Globus pallidus (tissue), 1 donor: ENCODE measurements around the gene TCP11.

Experiments used
- DNase-seq: peaks from one replicate; pipeline ENCODE4 v3.0.0-alpha.2; 2015; ENCODE audit warnings: low spot score

TCP11 gene

DNA sequence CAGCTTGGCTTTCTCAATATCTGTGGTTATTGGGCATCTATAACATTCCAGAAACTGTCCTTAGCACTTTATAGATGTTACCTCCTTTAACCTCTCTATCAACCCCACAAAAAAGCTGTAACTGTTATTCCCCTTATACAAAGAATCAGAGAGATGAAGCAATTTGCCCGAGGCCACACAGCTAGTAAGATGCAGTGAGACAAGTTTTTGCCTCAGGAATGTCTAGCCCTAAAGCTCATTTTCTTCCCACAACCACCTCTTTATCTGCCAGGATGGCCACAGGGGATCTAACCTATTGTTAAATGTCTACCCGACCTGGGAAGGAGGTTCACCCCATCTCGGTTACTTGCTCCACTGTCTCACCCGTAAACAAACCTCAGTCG lies 31.9 kb upstream of the TCP11 start:
- DNase-seq, result no peak

DNA sequence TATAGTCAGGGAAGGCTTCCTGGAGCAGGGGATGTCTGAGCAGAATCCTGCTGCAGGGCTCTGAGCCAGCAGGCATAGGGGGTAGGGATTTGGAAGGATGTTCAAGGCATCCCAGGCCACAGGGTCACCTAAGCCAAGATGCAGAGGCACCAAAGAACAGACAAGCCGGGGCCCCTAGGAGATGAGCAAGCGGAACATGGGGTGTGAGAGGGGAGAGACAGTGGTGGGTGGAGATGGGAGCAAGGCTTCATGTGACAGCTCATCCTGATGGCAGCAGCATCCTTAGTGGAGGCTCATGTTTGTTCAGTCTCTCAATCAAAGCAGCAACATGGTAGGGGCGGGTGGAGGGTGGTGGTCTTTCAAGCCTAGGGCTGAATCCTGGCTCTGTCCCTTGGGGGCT lies 29.8 kb upstream of the TCP11 start:
- DNase-seq, result no peak

- no peak for DNase-seq
Measured at GRCh38 chr6:35170166-35170565, 29.0 kb upstream of the TCP11 start.

DNA sequence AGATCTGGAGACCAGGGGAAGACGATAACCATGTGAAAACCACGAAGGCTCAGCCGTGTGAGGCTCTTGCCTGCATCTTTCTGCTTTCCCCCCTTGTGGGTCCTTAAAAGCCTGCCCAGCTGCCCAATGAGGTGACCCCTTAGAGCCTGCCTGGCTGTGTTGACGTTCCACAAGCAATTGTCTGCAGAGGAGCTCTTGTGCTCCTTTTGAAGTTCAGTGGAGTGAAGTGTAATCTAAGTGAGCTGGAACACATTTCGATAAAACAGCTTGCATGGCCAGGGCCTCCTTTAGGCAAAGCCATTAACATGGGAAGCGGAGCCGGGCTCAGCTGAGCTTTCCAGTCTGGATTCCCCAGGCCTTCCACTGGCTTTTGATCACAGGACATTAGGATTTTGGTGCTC lies 27.3 kb upstream of the TCP11 start:
- no peak for DNase-seq

- no peak for DNase-seq
Measured at GRCh38 chr6:35167505-35167904, 26.4 kb upstream of the TCP11 start.

- no peak for DNase-seq
Measured at GRCh38 chr6:35166520-35166919, 25.4 kb upstream of the TCP11 start.

DNA sequence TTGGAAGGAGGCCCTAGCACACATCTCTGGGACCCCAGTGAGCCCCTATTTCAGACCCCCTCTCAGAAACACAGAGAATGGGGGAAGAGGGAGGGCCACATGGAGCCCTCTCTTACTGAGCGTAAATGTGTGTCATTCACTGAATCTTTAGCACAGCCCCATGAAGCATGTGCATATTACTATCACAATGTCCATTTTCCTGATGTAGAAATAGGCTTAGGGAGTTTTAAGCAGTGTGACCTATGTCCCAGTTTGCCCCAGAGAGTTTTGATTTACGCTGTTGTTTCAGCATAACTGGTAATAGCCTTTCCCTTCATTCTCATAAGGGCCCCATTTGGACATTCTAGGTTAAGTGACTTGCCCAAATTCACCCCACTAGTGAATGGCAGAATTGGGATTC lies 25.0 kb upstream of the TCP11 start:
- no peak for DNase-seq

GRCh38 chr6:35165630-35166071 lies 24.5 kb upstream of the TCP11 start:
- DNase-seq, result no peak

DNA sequence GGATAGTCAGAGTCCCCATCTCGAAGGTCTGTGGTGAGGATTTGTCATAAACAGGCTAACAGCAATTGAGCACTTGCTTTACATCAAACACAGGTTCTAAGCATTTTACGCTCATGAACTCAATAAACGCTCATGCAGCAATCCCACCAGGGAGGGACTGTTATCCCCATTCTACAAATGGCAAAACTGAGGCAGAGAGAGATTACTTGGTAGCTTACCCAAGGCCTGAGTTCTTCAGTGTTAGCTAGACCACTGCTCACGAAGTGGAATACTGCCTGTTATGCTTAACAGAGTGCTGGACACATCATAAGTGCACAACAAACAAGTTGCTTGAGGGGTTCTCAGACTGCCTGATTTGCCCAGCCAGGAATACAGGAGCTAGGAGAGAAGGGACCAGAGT lies 23.7 kb upstream of the TCP11 start:
- DNase-seq, result no peak

DNA sequence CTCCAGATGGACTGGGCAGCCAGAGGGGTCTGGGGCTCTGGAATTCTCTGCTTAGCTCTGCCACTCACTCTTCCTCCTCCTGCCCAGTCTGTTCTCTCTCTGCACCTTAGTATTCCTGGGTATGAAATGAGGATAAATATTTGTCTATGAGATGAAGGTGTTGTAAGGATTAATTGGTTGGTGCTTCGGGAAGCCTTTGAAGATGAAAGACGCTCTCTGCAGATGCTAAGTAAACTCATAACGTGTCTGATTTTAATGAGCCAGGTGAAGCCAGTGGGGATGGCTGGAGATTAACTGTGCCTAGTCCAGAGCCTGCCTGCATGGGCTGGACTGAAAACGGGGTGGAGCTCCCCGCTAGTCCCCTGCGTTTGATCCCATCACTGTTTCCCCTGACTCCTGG lies 23.1 kb upstream of the TCP11 start:
- no peak for DNase-seq

DNA sequence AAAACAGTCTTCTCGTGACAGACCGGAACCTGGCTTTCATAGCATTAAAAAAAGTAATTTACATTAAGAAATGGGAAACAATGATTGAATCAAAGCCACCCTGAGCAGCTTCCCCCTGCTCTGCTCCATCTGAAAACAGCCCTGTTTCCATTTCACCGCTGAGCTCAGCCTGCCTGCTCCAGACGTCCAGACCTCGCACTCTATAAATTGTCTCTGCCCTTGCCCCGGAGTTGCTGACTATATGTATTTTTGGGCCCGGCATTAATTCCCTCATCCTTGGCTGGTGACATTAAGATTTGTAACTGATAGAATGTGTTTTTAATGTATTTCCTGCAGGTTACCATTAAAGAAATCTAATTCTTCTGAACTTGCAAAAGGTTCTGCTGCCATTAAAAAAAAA lies 22.7 kb upstream of the TCP11 start:
- DNase-seq, result no peak

GRCh38 chr6:35161776-35162607 lies 20.9 kb upstream of the TCP11 start:
- DNase-seq, result no peak

DNA sequence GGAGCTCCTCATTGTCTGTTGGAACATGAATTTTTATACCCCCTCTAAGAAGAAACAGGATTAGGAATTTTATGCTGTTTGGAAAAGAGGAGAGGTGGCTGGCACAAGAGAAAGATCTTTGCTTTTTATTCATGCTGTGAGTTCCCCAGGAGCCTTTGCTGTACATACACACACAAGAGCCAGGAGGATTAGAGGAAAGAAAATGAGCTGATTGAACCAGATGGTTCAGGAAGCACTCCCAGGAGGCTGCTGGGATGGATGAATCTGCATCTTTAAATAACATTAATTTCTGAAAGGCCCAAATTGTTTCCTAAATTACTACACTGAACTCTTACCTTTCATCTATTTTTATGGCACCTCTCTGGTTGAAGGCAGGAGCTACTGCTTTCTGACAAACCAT lies 20.1 kb upstream of the TCP11 start:
- no peak for DNase-seq

DNA sequence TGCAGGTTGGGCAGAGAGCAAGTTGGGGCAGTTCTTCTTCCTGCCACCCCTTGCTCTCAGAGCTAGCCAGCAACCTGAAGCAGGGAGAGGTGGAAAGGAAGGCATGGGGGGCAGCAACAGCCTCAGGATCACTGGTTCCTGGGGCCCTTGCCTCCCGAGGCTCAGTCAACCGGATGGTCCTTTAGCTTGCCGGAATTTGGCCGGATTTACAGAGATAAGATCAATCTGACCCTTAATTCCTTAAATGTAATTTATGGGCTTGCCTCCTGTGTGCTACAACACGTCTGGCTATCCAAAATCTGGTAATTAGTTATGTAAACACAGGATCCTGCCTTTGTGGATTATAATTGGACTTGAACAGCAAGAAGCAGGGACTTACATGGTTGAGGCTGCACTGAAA lies 19.5 kb upstream of the TCP11 start:
- DNase-seq, result no peak

DNA sequence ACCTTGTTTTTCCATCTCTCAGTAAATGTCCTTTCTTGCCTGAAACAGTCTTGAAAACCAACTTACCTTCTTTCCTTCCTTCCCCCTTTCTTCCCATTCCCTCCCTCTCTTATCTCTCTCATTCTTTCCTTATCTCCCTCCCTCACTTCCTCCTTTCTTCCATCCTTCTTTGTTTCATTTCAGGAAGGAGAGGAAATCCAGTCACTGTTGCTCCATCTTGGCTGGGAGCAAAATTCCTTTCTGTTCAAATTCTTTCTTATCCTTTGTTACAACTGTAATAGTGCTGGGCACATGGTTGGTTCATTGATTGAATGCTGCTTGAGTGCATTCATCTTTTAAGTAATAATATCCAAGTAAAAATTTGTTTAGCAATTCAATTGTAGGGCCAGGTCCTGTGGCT lies 17.4 kb upstream of the TCP11 start:
- no peak for DNase-seq

DNA sequence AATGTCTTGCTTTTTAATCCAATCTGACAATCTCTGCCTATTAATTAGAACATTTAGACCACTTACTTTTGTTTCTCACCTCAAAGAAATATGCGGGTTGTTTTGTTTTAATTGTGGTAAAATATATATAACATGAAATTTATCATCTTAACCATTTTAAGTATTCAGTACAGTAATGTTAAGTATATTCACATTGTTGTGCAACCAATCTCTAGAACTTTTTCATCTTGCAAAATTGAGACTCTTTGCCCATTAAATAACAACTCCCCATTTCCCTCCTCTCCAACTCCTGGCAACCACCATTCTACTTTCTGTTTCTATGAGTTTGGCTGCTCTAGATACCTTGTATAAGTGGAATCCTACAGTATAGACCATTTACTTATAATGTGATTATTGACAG lies 13.8 kb upstream of the TCP11 start:
- no peak for DNase-seq

GRCh38 chr6:35154262-35154661 lies 13.1 kb upstream of the TCP11 start:
- no peak for DNase-seq

DNA sequence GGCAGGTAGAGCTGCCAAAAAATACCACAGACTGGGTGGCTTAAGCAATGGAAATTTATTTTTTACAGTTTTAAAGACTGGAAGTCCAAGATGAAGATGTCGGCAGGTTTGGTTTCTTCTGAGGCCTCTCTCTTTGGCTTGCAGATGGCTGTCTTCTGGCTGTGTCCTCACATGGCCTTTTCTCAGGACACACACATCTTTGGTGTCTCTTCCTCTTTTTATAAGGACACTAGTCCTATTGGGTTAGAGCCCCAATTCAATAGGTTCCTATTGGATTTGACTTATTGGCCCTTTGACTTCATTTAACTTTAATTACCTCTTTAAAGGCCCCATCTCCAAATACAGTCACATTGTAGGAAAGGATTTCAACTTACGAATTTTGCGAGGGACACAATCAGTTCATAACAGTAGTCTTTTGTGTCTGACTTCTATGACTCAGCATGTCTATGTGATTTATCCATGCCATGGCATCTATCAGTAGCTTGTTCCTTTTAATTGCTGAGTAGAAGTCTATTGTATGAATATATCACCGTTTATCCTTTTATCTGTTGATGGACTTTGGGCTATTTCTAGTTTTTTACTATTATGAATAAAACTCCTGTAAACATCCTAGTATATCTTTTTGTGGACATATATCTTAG lies 11.0 kb upstream of the TCP11 start:
- DNase-seq, result peak; percentile 71

DNA sequence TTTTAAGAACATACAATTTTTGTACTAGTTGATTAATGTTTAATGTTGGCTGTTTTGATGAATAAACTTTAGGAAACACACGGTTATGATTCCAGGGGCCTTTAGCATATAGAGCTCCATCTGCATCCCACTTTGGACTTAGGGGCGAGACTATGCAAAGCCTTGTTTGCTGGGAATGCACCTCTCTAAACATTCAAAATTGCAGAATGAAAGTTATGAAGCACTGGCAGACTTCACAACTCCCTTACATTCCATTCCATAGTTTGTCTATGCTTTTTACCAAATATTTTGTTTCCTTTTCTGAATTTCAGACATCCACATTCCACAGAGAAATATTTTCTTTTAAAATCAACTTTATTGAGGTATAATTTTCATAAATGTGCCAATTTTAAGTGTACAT lies 10.3 kb upstream of the TCP11 start:
- DNase-seq, result no peak

DNA sequence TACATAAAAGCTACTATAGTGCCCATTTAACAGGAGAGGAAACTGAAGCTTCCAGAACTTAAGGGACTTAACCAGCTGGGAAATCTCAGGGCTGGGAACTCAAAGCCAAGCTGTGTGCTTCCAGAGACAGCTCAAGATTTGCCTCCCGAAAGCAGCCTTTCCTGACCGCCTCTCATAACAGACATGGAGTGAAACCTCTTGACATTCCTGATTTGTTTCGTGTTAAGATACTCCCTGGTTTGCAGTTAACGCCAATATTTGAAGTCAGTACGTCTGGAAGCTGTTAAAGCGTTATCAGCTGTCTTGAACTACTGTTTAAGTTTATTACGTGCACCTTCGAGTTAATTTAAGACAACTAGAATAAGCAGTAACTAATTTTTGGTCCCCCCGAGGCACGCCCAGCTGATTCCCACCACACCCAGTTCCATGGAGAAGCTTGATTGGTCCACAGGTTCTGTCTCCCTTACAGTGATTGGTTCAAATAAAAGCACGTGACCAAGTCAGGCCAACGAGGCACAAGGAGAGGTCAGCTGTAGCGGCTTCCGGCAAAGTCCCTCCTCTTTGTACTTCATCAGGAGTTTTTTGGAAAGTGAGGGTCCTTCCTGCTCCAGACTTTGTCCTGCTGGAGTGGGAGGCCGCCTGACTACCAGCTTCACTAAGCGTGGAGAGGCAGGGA lies 8.9 kb upstream of the TCP11 start:
- no peak for DNase-seq

DNA sequence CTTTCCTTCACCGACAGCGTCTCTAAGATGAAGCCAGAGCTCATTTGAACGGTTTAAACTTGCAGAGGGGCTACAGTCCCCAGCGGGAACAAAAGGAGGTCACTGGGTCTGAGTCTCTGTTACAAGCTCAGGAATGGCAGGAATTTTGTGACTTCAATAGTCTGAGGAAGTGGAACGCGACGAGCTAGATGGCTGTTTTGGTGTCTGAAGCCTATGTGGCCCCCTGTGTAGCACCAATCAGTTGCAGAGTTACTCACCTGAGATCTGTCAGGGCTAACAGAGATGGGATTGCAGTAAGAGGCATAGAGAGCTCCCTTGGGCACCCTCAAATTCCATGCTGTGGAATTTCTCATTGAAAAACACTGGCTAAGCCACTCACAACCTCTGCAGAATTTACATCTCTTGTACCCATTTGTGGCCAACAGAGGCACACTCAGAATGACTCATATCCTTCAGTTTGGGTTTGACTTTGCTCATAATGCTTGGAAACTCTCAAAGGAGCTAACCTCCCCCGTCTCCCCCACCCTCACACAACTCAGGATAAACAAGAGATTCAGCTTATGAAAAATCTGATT lies 7.1 kb upstream of the TCP11 start:
- no peak for DNase-seq

- no peak for DNase-seq
Measured at GRCh38 chr6:35147486-35147885, 6.3 kb upstream of the TCP11 start.

GRCh38 chr6:35147026-35147425 lies 5.9 kb upstream of the TCP11 start:
- no peak for DNase-seq
